ENCODE results near the gene BABAM2. TPM values are rescaled to one million over a fixed set of nuclear protein-coding genes. Genes with fewer than 3 reads are reported as not detected.

Gene BABAM2
- total RNA-seq, 2 donors from 2014 or later = 44.8 to 46.0 TPM

GRCh38 chr2:27886322-27886721 lies 4.2 kb upstream of the BABAM2 start:
- Mint-ChIP-seq H3K36me3 (ENCODE audit: low read depth) (no peaks in the 10 kb centered on the region), H3K4me1 (peaks cover 17% of the 10 kb centered on the region), H3K27ac (peak overlapping the region; percentile 37), H3K27me3 (no peaks in the 10 kb centered on the region), H3K4me3 (no peak overlapping the region)
- DNase-seq = no peak
- no peaks in the 10 kb centered on the region for H3K9me3 ChIP-seq (ENCODE audit: control insufficient read depth, low read length, poor library complexity, severe bottlenecking)
- no peak for ATAC-seq

GRCh38 chr2:27887111-27887510 lies 3.4 kb upstream of the BABAM2 start:
- Mint-ChIP-seq H3K4me3 (no peak overlapping the region), H3K27ac (peak overlapping the region; percentile 66)
- ATAC-seq = no peak

GRCh38 chr2:27887830-27888229 lies 2.7 kb upstream of the BABAM2 start:
- Mint-ChIP-seq H3K27ac (peak overlapping the region; percentile 66), H3K36me3 (ENCODE audit: low read depth) (no peaks in the 10 kb centered on the region), H3K4me3 (no peak overlapping the region), H3K4me1 (peaks cover 31% of the 10 kb centered on the region), H3K27me3 (no peaks in the 10 kb centered on the region)
- H3K9me3 ChIP-seq (ENCODE audit: control insufficient read depth, low read length, poor library complexity, severe bottlenecking) = no peaks in the 10 kb centered on the region
- DNase-seq (no peak), ATAC-seq (no peak)

More at GRCh38 chr2:27887111-27887510, 3.4 kb upstream of the BABAM2 start:
- Mint-ChIP-seq H3K4me1 (peaks cover 25% of the 10 kb centered on the region), H3K27me3 (no peaks in the 10 kb centered on the region), H3K36me3 (ENCODE audit: low read depth) (no peaks in the 10 kb centered on the region)
- no peaks in the 10 kb centered on the region for H3K9me3 ChIP-seq (ENCODE audit: control insufficient read depth, low read length, poor library complexity, severe bottlenecking)
- DNase-seq = no peak

- Mint-ChIP-seq H3K4me1 (peaks cover 33% of the 10 kb centered on the region), H3K27ac (peak overlapping the region; percentile 98), H3K36me3 (ENCODE audit: low read depth) (no peaks in the 10 kb centered on the region), H3K27me3 (no peaks in the 10 kb centered on the region), H3K4me3 (no peak overlapping the region)
- no peaks in the 10 kb centered on the region for H3K9me3 ChIP-seq (ENCODE audit: control insufficient read depth, low read length, poor library complexity, severe bottlenecking)
- ATAC-seq = no peak
- DNase-seq = no peak
These were observed 1.7 kb upstream of the BABAM2 start for GRCh38 chr2:27888790-27889189.

- Mint-ChIP-seq H3K4me3 (peak overlapping the region; percentile 95), H3K27me3 (no peaks in the 10 kb centered on the region), H3K4me1 (peaks cover 40% of the 10 kb centered on the region), H3K27ac (peak overlapping the region; percentile 98), H3K36me3 (ENCODE audit: low read depth) (no peaks in the 10 kb centered on the region)
- DNase-seq (no peak), ATAC-seq (no peak)
- no peaks in the 10 kb centered on the region for H3K9me3 ChIP-seq (ENCODE audit: control insufficient read depth, low read length, poor library complexity, severe bottlenecking)
These were observed 769 bp upstream of the BABAM2 start for GRCh38 chr2:27889774-27890145.

- no peaks in the 10 kb centered on the region for H3K27me3 Mint-ChIP-seq
- peaks cover 40% of the 10 kb centered on the region for H3K4me1 Mint-ChIP-seq
- ATAC-seq (peak; percentile 55), DNase-seq (peak; percentile 66 to 88 (median 76))
- peaks cover 2% of the 10 kb centered on the region for H3K36me3 Mint-ChIP-seq (ENCODE audit: low read depth)
- H3K9me3 ChIP-seq (ENCODE audit: control insufficient read depth, low read length, poor library complexity, severe bottlenecking) = no peaks in the 10 kb centered on the region
- peak overlapping the region; percentile 98 for H3K27ac Mint-ChIP-seq
- H3K4me3 Mint-ChIP-seq = peak overlapping the region; percentile 95
These were observed 569 bp downstream of the BABAM2 start for GRCh38 chr2:27890924-27891672.

GRCh38 chr2:27891673-27892105 lies 1.2 kb downstream of the BABAM2 start:
- Mint-ChIP-seq H3K27me3 (no peaks in the 10 kb centered on the region), H3K27ac (peak overlapping the region; percentile 98), H3K4me1 (peaks cover 41% of the 10 kb centered on the region), H3K4me3 (peak overlapping the region; percentile 95), H3K36me3 (ENCODE audit: low read depth) (peaks cover 2% of the 10 kb centered on the region)
- H3K9me3 ChIP-seq (ENCODE audit: control insufficient read depth, low read length, poor library complexity, severe bottlenecking) = no peaks in the 10 kb centered on the region
- DNase-seq = no peak
- no peak for ATAC-seq

- Mint-ChIP-seq H3K4me1 (peaks cover 50% of the 10 kb centered on the region), H3K4me3 (no peak overlapping the region), H3K27ac (peak overlapping the region; percentile 98), H3K36me3 (ENCODE audit: low read depth) (peaks cover 2% of the 10 kb centered on the region), H3K27me3 (no peaks in the 10 kb centered on the region)
- DNase-seq = no peak
- H3K9me3 ChIP-seq (ENCODE audit: control insufficient read depth, low read length, poor library complexity, severe bottlenecking) = no peaks in the 10 kb centered on the region
- ATAC-seq = no peak
These were observed 2.5 kb downstream of the BABAM2 start for GRCh38 chr2:27893006-27893405.

- Mint-ChIP-seq H3K4me1 (peaks cover 25% of the 10 kb centered on the region), H3K27ac (peak overlapping the region; percentile 98), H3K4me3 (no peak overlapping the region), H3K27me3 (no peaks in the 10 kb centered on the region), H3K36me3 (ENCODE audit: low read depth) (peaks cover 5% of the 10 kb centered on the region)
- peak; percentile 80 for ATAC-seq
- no peaks in the 10 kb centered on the region for H3K9me3 ChIP-seq (ENCODE audit: control insufficient read depth, low read length, poor library complexity, severe bottlenecking)
- DNase-seq = no peak
These were observed 7.2 kb downstream of the BABAM2 start for GRCh38 chr2:27897717-27898116.

- Mint-ChIP-seq H3K4me1 (peaks cover 30% of the 10 kb centered on the region), H3K36me3 (ENCODE audit: low read depth) (peaks cover 2% of the 10 kb centered on the region), H3K27ac (no peak overlapping the region), H3K4me3 (no peak overlapping the region), H3K27me3 (no peaks in the 10 kb centered on the region)
- DNase-seq (no peak), ATAC-seq (no peak)
- no peaks in the 10 kb centered on the region for H3K9me3 ChIP-seq (ENCODE audit: control insufficient read depth, low read length, poor library complexity, severe bottlenecking)
These were observed 10.7 kb downstream of the BABAM2 start for GRCh38 chr2:27901234-27901633.

- ATAC-seq = no peak
- H3K4me1 Mint-ChIP-seq = peaks cover 31% of the 10 kb centered on the region
These were observed 11.6 kb downstream of the BABAM2 start for GRCh38 chr2:27902098-27902497.

GRCh38 chr2:27903018-27903417 lies 12.5 kb downstream of the BABAM2 start:
- H3K4me1 Mint-ChIP-seq = peaks cover 26% of the 10 kb centered on the region
- H3K9me3 ChIP-seq (ENCODE audit: control insufficient read depth, low read length, poor library complexity, severe bottlenecking) = no peaks in the 10 kb centered on the region
- peaks cover 4% of the 10 kb centered on the region for H3K36me3 Mint-ChIP-seq (ENCODE audit: low read depth)
- H3K27me3 Mint-ChIP-seq = no peaks in the 10 kb centered on the region
- DNase-seq (no peak), ATAC-seq (no peak)
- H3K4me3 Mint-ChIP-seq = no peak overlapping the region
- peak overlapping the region; percentile 56 for H3K27ac Mint-ChIP-seq

More at GRCh38 chr2:27902098-27902497, 11.6 kb downstream of the BABAM2 start:
- Mint-ChIP-seq H3K4me3 (no peak overlapping the region), H3K27ac (peak overlapping the region; percentile 56), H3K27me3 (no peaks in the 10 kb centered on the region), H3K36me3 (ENCODE audit: low read depth) (peaks cover 2% of the 10 kb centered on the region)
- no peak for DNase-seq
- no peaks in the 10 kb centered on the region for H3K9me3 ChIP-seq (ENCODE audit: control insufficient read depth, low read length, poor library complexity, severe bottlenecking)

- H3K9me3 ChIP-seq (ENCODE audit: control insufficient read depth, low read length, poor library complexity, severe bottlenecking) = no peaks in the 10 kb centered on the region
- Mint-ChIP-seq H3K4me3 (no peak overlapping the region), H3K36me3 (ENCODE audit: low read depth) (peaks cover 2% of the 10 kb centered on the region), H3K27ac (no peak overlapping the region), H3K27me3 (no peaks in the 10 kb centered on the region), H3K4me1 (peaks cover 28% of the 10 kb centered on the region)
- no peak for DNase-seq
- no peak for ATAC-seq
These were observed 13.3 kb downstream of the BABAM2 start for GRCh38 chr2:27903649-27904404.

- peaks cover 2% of the 10 kb centered on the region for H3K36me3 Mint-ChIP-seq (ENCODE audit: low read depth)
- H3K9me3 ChIP-seq (ENCODE audit: control insufficient read depth, low read length, poor library complexity, severe bottlenecking) = no peaks in the 10 kb centered on the region
- H3K4me3 Mint-ChIP-seq = no peak overlapping the region
- DNase-seq (no peak), ATAC-seq (no peak)
- peaks cover 28% of the 10 kb centered on the region for H3K4me1 Mint-ChIP-seq
- no peaks in the 10 kb centered on the region for H3K27me3 Mint-ChIP-seq
- no peak overlapping the region for H3K27ac Mint-ChIP-seq
These were observed 13.8 kb downstream of the BABAM2 start for GRCh38 chr2:27904405-27904665.

Data from T-helper 17 cell (primary cell).